ENCODE data around the gene HPCAL1. TPM values are rescaled to one million over a fixed set of nuclear protein-coding genes. Genes with fewer than 3 reads are reported as not detected.

The HPCAL1 gene
- total and polyA plus RNA-seq, 4 donors: 122 to 147 (median 136) TPM

GRCh38 chr2:10333247-10333613 is 30.5 kb downstream of the HPCAL1 start:
- no peak for ATAC-seq (ENCODE audit: insufficient read depth, low FRiP score)
- H3K27me3 ChIP-seq (ENCODE audit: control insufficient read depth in 3 of 3, insufficient read depth in 3 of 3, low read length in 2 of 3): no peaks in the 10 kb centered on the region
- peak in 1 of 3 donors; percentile 8 for DNase-seq
- TF ChIP-seq CTCF (IDR thresholded peaks at IDR 0.05; ENCODE audit: control extremely low read depth, extremely low read depth): no peak
- H3K9me3 ChIP-seq (ENCODE audit: control insufficient read depth in 4 of 4, insufficient read depth in 3 of 4, low read length in 3 of 4): peaks cover 0 to 5% (median 1%) of the 10 kb centered on the region in 4 donors
- no peak overlapping the region for H3K9ac ChIP-seq (ENCODE audit: insufficient read depth in 1 of 2, low read length in 2 of 2)
- H3K27ac ChIP-seq (ENCODE audit: low read depth in 1 of 2, low read length in 1 of 2): peak overlapping the region in 1 of 2 donors; percentile 65
- peaks cover 0 to 5% (median 3%) of the 10 kb centered on the region in 4 donors for H3K36me3 ChIP-seq (ENCODE audit: control insufficient read depth in 4 of 4, insufficient read depth in 4 of 4, low read length in 4 of 4)
- peaks cover 3 to 36% (median 7%) of the 10 kb centered on the region in 5 donors for H3K4me1 ChIP-seq (ENCODE audit: control insufficient read depth in 5 of 5, insufficient read depth in 5 of 5, low read length in 5 of 5)
- H3K4me3 ChIP-seq: no peak overlapping the region
- 28 to 42% methylated on average over 5 of the region's 5 CpGs for WGBS, 2 donors

- H3K27me3 ChIP-seq (ENCODE audit: control insufficient read depth in 3 of 3, insufficient read depth in 3 of 3, low read length in 2 of 3): no peaks in the 10 kb centered on the region
- WGBS, 2 donors: 80 to 89% methylated on average over 7 of the region's 7 CpGs
- peaks cover 0 to 5% (median 3%) of the 10 kb centered on the region in 4 donors for H3K36me3 ChIP-seq (ENCODE audit: control insufficient read depth in 4 of 4, insufficient read depth in 4 of 4, low read length in 4 of 4)
- no peak overlapping the region for H3K9ac ChIP-seq (ENCODE audit: insufficient read depth in 1 of 2, low read length in 2 of 2)
- no peak overlapping the region for H3K4me3 ChIP-seq
- ATAC-seq (ENCODE audit: insufficient read depth, low FRiP score): no peak
- no peak overlapping the region for H3K27ac ChIP-seq (ENCODE audit: low read depth in 1 of 2, low read length in 1 of 2)
- peaks cover 3 to 35% (median 7%) of the 10 kb centered on the region in 5 donors for H3K4me1 ChIP-seq (ENCODE audit: control insufficient read depth in 5 of 5, insufficient read depth in 5 of 5, low read length in 5 of 5)
- DNase-seq: no peak
- no peak for TF ChIP-seq CTCF (IDR thresholded peaks at IDR 0.05; ENCODE audit: control extremely low read depth, extremely low read depth)
- H3K9me3 ChIP-seq (ENCODE audit: control insufficient read depth in 4 of 4, insufficient read depth in 3 of 4, low read length in 3 of 4): peaks cover 0 to 5% (median 1%) of the 10 kb centered on the region in 4 donors
Observed at GRCh38 chr2:10333966-10334365, 31.3 kb downstream of the HPCAL1 start.

GRCh38 chr2:10335046-10335840 is 32.5 kb downstream of the HPCAL1 start:
- no peak overlapping the region for H3K4me3 ChIP-seq
- no peak overlapping the region for H3K9ac ChIP-seq (ENCODE audit: insufficient read depth in 1 of 2, low read length in 2 of 2)
- H3K36me3 ChIP-seq (ENCODE audit: control insufficient read depth in 4 of 4, insufficient read depth in 4 of 4, low read length in 4 of 4): peaks cover 0 to 5% (median 3%) of the 10 kb centered on the region in 4 donors
- DNase-seq (no peak), ATAC-seq (ENCODE audit: insufficient read depth, low FRiP score) (no peak)
- no peaks in the 10 kb centered on the region for H3K27me3 ChIP-seq (ENCODE audit: control insufficient read depth in 3 of 3, insufficient read depth in 3 of 3, low read length in 2 of 3)
- H3K9me3 ChIP-seq (ENCODE audit: control insufficient read depth in 4 of 4, insufficient read depth in 3 of 4, low read length in 3 of 4): peaks cover 0 to 5% (median 1%) of the 10 kb centered on the region in 4 donors
- H3K4me1 ChIP-seq (ENCODE audit: control insufficient read depth in 5 of 5, insufficient read depth in 5 of 5, low read length in 5 of 5): peaks cover 0 to 29% (median 4%) of the 10 kb centered on the region in 5 donors
- peak overlapping the region in 1 of 2 donors; percentile 3 for H3K27ac ChIP-seq (ENCODE audit: low read depth in 1 of 2, low read length in 1 of 2)
- whole genome bisulfite sequencing, 2 donors: 89% methylated on average over 9 of the region's 9 CpGs
- no peak for TF ChIP-seq CTCF (IDR thresholded peaks at IDR 0.05; ENCODE audit: control extremely low read depth, extremely low read depth)
